ENCODE data around the gene HS6ST3. TPM values are rescaled to one million over a fixed set of nuclear protein-coding genes. Genes with fewer than 3 reads are reported as not detected.

The HS6ST3 gene
- total RNA-seq, 1 experiment from 2014 or later: 0.11 TPM

GRCh38 chr13:96681766-96682165, 591.9 kb downstream of the HS6ST3 start:
- ChIA-PET POLR2A (ENCODE audit: unreplicated experiment) (no interaction called here), CTCF (no interaction called here)
- Histone ChIP-seq H3K9me3 (ENCODE audit: low read length) (no peaks in the 10 kb centered on the region), H3K4me1 (ENCODE audit: insufficient read depth, low read length) (no peaks in the 10 kb centered on the region), H4K20me1 (ENCODE audit: low read length) (no peaks in the 10 kb centered on the region), H3F3A (ENCODE audit: low read length, unreplicated experiment) (no peaks in the 10 kb centered on the region), H3K27ac (ENCODE audit: low read length) (no peak overlapping the region), H3K9me2 (replicated peaks; ENCODE audit: low read length) (no peaks in the 10 kb centered on the region), H3K4me2 (ENCODE audit: low read length) (no peak overlapping the region), H3K9ac (ENCODE audit: low read length) (no peak overlapping the region), H2AFZ (ENCODE audit: low read length) (no peak overlapping the region), H3K36me3 (ENCODE audit: low read depth, low read length) (no peaks in the 10 kb centered on the region), H3K4me3 (ENCODE audit: low read length) (no peak overlapping the region), H3K79me2 (ENCODE audit: low read length) (no peaks in the 10 kb centered on the region), H3K27me3 (ENCODE audit: low read length) (no peaks in the 10 kb centered on the region)
- TF ChIP-seq, protein P1, sequence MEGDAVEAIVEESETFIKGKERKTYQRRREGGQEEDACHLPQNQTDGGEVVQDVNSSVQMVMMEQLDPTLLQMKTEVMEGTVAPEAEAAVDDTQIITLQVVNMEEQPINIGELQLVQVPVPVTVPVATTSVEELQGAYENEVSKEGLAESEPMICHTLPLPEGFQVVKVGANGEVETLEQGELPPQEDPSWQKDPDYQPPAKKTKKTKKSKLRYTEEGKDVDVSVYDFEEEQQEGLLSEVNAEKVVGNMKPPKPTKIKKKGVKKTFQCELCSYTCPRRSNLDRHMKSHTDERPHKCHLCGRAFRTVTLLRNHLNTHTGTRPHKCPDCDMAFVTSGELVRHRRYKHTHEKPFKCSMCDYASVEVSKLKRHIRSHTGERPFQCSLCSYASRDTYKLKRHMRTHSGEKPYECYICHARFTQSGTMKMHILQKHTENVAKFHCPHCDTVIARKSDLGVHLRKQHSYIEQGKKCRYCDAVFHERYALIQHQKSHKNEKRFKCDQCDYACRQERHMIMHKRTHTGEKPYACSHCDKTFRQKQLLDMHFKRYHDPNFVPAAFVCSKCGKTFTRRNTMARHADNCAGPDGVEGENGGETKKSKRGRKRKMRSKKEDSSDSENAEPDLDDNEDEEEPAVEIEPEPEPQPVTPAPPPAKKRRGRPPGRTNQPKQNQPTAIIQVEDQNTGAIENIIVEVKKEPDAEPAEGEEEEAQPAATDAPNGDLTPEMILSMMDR (conservative IDR thresholded peaks at IDR 0.05; ENCODE audit: low read depth, low read length): no peak
- TF ChIP-seq EZH2 (IDR thresholded peaks at IDR 0.05; ENCODE audit: low read length, unreplicated experiment) (no peak), EZH2phosphoT487 (IDR thresholded peaks at IDR 0.05; ENCODE audit: borderline replicate concordance, low read length) (no peak)
- ATAC-seq (no peak), DNase-seq (no peak)
- intact Hi-C loops (cut with micrococcal nuclease): no loop called here
- no TSS peak for BruUV-seq (replicated peaks)

DNA sequence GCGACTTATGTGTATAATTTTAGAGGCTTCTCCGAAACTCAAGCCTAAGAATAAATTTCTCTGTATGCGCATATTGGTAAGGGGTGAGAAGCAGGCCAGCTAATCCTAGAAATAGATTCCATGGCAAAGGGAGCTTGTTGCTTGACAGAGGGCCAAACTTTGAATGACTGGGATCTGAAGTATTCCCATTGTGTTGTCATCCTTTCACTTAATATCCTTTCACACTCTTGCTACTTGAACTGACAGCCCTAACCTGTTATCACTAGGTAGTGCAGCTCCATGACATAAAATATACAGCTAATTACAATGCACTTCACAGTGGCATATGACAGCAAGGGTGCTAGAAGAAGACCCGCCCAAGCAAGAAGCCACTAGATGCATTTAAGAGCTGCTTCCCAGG, 594.6 kb downstream of the HS6ST3 start:
- no peak overlapping the region for H2AFZ ChIP-seq (ENCODE audit: low read length)
- no peak overlapping the region for H3K4me3 ChIP-seq (ENCODE audit: low read length)
- no peaks in the 10 kb centered on the region for H3K79me2 ChIP-seq (ENCODE audit: low read length)
- no peaks in the 10 kb centered on the region for H3K36me3 ChIP-seq (ENCODE audit: low read depth, low read length)
- intact Hi-C loops (cut with micrococcal nuclease): no loop called here
- no peaks in the 10 kb centered on the region for H3K4me1 ChIP-seq (ENCODE audit: insufficient read depth, low read length)
- ChIA-PET CTCF (no interaction called here), POLR2A (ENCODE audit: unreplicated experiment) (no interaction called here)
- no peaks in the 10 kb centered on the region for H3K9me2 ChIP-seq (replicated peaks; ENCODE audit: low read length)
- H3K4me2 ChIP-seq (ENCODE audit: low read length): no peak overlapping the region
- no peaks in the 10 kb centered on the region for H3K9me3 ChIP-seq (ENCODE audit: low read length)
- no peak for DNase-seq
- no peak for ATAC-seq
- no peaks in the 10 kb centered on the region for H3K27me3 ChIP-seq (ENCODE audit: low read length)
- H3F3A ChIP-seq (ENCODE audit: low read length, unreplicated experiment): no peaks in the 10 kb centered on the region
- no peak overlapping the region for H3K27ac ChIP-seq (ENCODE audit: low read length)
- no peak overlapping the region for H3K9ac ChIP-seq (ENCODE audit: low read length)
- BruUV-seq (replicated peaks): no TSS peak
- no peaks in the 10 kb centered on the region for H4K20me1 ChIP-seq (ENCODE audit: low read length)
- TF ChIP-seq, protein P1 (conservative IDR thresholded peaks at IDR 0.05; ENCODE audit: low read depth, low read length): no peak
- TF ChIP-seq EZH2 (IDR thresholded peaks at IDR 0.05; ENCODE audit: low read length, unreplicated experiment) (no peak), EZH2phosphoT487 (IDR thresholded peaks at IDR 0.05; ENCODE audit: borderline replicate concordance, low read length) (no peak)

DNA sequence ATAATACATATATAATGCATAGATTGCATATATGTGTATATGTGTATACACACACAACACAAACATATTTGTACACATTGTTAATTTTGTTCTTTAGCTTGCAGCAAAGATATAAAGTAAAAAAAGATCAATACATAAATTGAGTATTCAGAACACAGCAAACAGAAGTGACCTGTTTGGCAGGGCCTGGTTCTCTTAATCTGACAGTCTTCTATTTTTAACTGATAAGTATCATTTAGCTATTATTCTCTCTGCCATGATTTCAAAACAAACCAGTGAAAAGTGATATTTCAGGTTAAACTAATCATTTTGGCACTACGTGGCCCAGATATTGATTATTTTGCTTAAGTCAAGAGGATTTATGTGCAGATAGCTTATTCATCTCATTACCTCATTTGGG, 595.0 kb downstream of the HS6ST3 start:
- H2AFZ ChIP-seq (ENCODE audit: low read length): no peak overlapping the region
- ChIA-PET POLR2A (ENCODE audit: unreplicated experiment) (no interaction called here), CTCF (no interaction called here)
- no peak overlapping the region for H3K9ac ChIP-seq (ENCODE audit: low read length)
- H3K27ac ChIP-seq (ENCODE audit: low read length): no peak overlapping the region
- no peaks in the 10 kb centered on the region for H3K79me2 ChIP-seq (ENCODE audit: low read length)
- no peaks in the 10 kb centered on the region for H3K27me3 ChIP-seq (ENCODE audit: low read length)
- no peaks in the 10 kb centered on the region for H3K36me3 ChIP-seq (ENCODE audit: low read depth, low read length)
- no peaks in the 10 kb centered on the region for H3F3A ChIP-seq (ENCODE audit: low read length, unreplicated experiment)
- no peak for TF ChIP-seq EZH2 (IDR thresholded peaks at IDR 0.05; ENCODE audit: low read length, unreplicated experiment)
- TF ChIP-seq EZH2phosphoT487 (IDR thresholded peaks at IDR 0.05; ENCODE audit: borderline replicate concordance, low read length): no peak
- TF ChIP-seq, protein P1 (conservative IDR thresholded peaks at IDR 0.05; ENCODE audit: low read depth, low read length): no peak
- no peaks in the 10 kb centered on the region for H3K9me2 ChIP-seq (replicated peaks; ENCODE audit: low read length)
- no peak overlapping the region for H3K4me2 ChIP-seq (ENCODE audit: low read length)
- H4K20me1 ChIP-seq (ENCODE audit: low read length): no peaks in the 10 kb centered on the region
- ATAC-seq (no peak), DNase-seq (no peak)
- H3K4me1 ChIP-seq (ENCODE audit: insufficient read depth, low read length): no peaks in the 10 kb centered on the region
- intact Hi-C loops (cut with micrococcal nuclease): no loop called here
- no TSS peak for BruUV-seq (replicated peaks)
- no peaks in the 10 kb centered on the region for H3K9me3 ChIP-seq (ENCODE audit: low read length)
- H3K4me3 ChIP-seq (ENCODE audit: low read length): no peak overlapping the region

Data from PC-3 (cell line).